Adipocyte (in vitro differentiated cells): Measurements from ENCODE around the gene ARAP1.
A peak's percentile ranks its signal among the peaks of the same experiment; 100 is the strongest.

Experiments
- DNase-seq: peaks from one replicate; pipeline ENCODE4 v3.0.0-alpha.2; 2015; ENCODE audit warnings: low read depth
- H3K27me3 ChIP-seq: replicated peaks from 2 replicates; pipeline ENCODE4 v1.7.0; 2013; ENCODE audit warnings: mild to moderate bottlenecking, low read length, moderate library complexity; ENCODE audit not compliant: control insufficient read depth, insufficient read depth
- H3K36me3 ChIP-seq: 2 replicates; pipeline ENCODE4 v1.7.0; 2013; ENCODE audit warnings: low read length, mild to moderate bottlenecking, moderate library complexity; ENCODE audit not compliant: control insufficient read depth, insufficient read depth, severe bottlenecking
- H3K4me1 ChIP-seq: 2 replicates; pipeline ENCODE4 v1.7.0; 2013; ENCODE audit warnings: mild to moderate bottlenecking, low read length, moderate library complexity; ENCODE audit not compliant: control insufficient read depth, insufficient read depth
- H3K4me3 ChIP-seq: 2 replicates; pipeline ENCODE4 v1.7.0; 2013; ENCODE audit warnings: mild to moderate bottlenecking, low read length, moderate library complexity
- H3K9ac ChIP-seq: 2 replicates; pipeline ENCODE4 v1.7.0; 2013; ENCODE audit warnings: mild to moderate bottlenecking, low read length, moderate library complexity
- H3K9me3 ChIP-seq: 2 replicates; pipeline ENCODE4 v1.7.0; 2013; ENCODE audit warnings: mild to moderate bottlenecking, low read length, moderate library complexity; ENCODE audit not compliant: control insufficient read depth

ARAP1 gene

DNA sequence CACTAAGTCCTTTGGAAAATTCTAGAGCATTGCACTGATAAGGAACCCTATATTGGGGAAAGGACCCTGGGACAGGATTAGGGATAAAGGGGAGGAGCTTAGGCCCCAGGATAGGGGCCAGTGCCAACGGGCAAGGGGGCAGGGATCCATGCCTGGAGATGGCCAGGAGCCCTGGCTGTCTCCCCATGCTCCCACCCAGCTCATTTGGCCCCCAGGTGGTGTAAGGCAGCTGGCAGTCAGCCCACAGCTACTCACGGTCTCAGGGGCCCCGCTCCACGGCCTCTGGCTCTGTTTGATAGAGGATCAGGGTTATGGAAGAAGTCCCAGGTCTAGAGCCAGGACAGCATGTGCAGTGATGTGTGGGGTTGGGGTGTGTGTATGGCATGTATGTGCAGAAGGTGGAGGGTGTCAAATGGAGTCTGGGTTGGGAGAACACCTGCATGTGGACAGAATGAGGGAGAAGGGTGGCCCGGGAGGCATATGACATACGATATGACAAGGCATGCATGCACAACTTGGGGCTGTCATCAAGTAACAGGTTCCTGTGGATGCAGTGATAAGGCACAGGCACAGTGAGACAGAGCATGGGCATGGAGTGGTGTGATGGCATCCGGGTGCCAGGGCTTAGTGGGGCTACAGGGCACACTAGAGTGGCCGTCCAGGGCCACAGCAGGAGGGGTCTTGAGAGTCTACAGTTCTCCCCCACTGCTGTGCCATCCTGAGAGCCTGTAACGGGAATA is 59.5 kb downstream of the ARAP1 start:
- H3K9ac ChIP-seq, result no peak overlapping the region
- DNase-seq, result no peak
- H3K36me3 ChIP-seq, result peaks cover 94% of the 10 kb centered on the region
- no peaks in the 10 kb centered on the region for H3K9me3 ChIP-seq
- no peaks in the 10 kb centered on the region for H3K27me3 ChIP-seq
- H3K4me1 ChIP-seq, result peaks cover 5% of the 10 kb centered on the region
- no peak overlapping the region for H3K4me3 ChIP-seq

DNA sequence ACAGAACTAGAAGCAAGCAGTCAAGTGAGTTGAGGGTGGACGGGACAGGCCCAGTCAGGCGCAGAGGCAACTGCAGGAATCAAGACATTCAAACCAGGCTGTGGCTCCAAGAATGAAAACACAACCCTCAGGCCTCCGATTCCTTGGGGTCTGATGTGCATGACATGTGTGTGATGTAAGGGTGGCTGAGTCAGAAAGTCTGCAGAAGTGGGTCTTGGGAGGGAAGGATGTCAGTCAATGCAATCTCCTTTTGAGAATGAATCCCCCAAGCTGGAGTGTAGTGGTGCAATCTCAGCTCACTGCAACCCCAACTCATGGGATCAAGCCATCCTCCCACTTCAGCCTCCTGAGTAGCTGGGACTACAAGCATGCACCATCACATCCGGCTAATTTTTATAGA is 62.0 kb downstream of the ARAP1 start:
- Histone ChIP-seq H3K9ac (no peak overlapping the region), H3K36me3 (peaks cover 84% of the 10 kb centered on the region), H3K9me3 (no peaks in the 10 kb centered on the region), H3K27me3 (no peaks in the 10 kb centered on the region), H3K4me1 (peaks cover 26% of the 10 kb centered on the region), H3K4me3 (no peak overlapping the region)
- no peak for DNase-seq

DNA sequence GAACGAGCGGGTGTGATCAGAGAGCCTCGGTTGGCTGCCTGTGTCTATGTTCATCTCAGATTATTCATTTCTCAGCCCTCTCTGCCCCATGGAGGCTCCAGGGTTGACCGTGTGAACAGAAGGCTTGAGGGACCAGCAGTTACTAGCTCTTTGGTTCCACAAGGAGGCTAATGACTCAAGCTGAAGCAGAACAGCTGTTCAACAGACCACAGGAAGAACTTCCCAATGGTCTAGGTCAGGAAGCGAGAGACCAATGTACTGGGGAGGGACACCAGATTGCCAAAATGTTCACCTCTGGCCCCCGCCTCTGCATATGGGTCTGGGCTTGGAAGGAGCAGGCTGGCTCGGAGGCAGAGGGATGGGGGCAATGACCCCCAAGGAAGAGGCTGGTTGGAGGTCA is 63.3 kb downstream of the ARAP1 start:
- DNase-seq, result no peak
- H3K9me3 ChIP-seq, result no peaks in the 10 kb centered on the region
- peaks cover 74% of the 10 kb centered on the region for H3K36me3 ChIP-seq
- H3K27me3 ChIP-seq, result no peaks in the 10 kb centered on the region
- no peak overlapping the region for H3K9ac ChIP-seq
- no peak overlapping the region for H3K4me3 ChIP-seq
- H3K4me1 ChIP-seq, result peaks cover 38% of the 10 kb centered on the region

DNA sequence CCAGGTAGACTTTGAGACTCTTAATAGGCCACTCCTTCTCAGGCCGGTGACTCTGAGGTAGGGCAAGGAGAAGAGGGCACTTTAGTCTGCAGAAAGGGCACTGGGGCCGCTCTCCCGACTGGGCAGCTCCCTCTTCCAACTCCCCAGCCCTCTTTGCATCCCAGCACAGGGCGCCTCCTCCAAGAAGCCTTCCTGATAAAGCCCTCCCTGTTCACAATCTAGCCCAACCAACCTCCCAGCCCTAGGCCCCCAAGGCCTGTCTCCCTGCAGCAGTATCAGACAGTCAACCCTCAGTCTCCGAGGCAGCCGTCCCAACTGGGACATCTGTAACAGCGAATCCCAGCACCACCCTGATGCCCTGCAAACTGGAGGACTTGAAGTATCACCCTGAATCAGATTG is 63.7 kb downstream of the ARAP1 start:
- peaks cover 70% of the 10 kb centered on the region for H3K36me3 ChIP-seq

DNA sequence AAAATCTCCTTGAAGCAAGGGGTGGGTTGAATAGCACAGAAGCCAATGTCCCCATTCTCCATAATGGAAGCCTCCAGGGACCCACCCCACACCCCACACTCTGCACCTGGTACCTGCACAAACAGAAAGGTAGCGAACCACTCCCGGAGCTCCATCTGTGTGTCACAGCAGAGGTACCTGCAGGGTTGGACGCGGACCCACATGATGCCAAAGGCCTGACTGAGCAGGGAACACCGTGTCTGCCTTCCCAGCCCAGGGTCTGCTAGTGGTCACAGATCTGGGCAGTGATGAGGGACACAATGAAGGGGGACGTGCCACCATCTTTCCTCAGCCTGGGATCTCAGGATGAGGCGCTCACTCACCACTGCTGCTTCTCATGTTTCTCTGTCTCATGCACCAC is 64.9 kb downstream of the ARAP1 start:
- Histone ChIP-seq H3K9ac (no peak overlapping the region), H3K4me3 (no peak overlapping the region), H3K4me1 (peaks cover 39% of the 10 kb centered on the region), H3K36me3 (peaks cover 58% of the 10 kb centered on the region), H3K9me3 (no peaks in the 10 kb centered on the region), H3K27me3 (no peaks in the 10 kb centered on the region)
- DNase-seq, result no peak

More for the DNA sequence above, 63.7 kb downstream of the ARAP1 start:
- Histone ChIP-seq H3K4me1 (peaks cover 39% of the 10 kb centered on the region), H3K27me3 (no peaks in the 10 kb centered on the region), H3K4me3 (no peak overlapping the region), H3K9ac (no peak overlapping the region), H3K9me3 (no peaks in the 10 kb centered on the region)
- DNase-seq, result no peak

DNA sequence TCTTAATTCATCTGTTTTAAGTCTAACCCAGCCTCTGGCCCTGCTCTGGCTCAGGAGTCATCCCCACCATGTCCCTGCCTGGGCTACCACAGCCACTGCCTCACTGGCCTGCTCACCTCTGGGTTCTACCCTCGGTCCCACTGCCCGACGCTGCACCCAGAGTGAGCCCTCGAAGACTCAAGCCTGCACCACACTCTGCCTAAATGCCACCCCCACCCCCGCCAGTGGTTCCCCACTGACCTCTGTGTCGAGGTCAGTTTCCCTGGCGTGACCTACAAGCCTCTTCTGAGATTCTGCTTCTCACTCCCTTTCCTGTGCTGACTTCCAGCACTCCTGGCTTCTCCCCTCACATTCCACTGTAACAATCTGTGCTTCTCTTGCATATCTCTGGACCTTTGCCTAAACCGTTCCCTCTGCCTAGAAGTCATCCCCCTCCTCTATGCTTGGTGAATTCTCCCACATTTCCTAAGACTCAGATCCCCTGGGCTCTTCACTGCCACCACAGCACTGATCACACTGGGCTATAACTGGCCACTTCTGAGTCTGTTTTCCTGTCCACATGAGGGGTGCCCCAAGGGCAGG is 65.5 kb downstream of the ARAP1 start:
- Histone ChIP-seq H3K36me3 (peaks cover 52% of the 10 kb centered on the region), H3K27me3 (no peaks in the 10 kb centered on the region), H3K4me3 (peak overlapping the region; percentile 12), H3K9me3 (no peaks in the 10 kb centered on the region), H3K4me1 (peaks cover 41% of the 10 kb centered on the region), H3K9ac (peak overlapping the region; percentile 43)
- no peak for DNase-seq

DNA sequence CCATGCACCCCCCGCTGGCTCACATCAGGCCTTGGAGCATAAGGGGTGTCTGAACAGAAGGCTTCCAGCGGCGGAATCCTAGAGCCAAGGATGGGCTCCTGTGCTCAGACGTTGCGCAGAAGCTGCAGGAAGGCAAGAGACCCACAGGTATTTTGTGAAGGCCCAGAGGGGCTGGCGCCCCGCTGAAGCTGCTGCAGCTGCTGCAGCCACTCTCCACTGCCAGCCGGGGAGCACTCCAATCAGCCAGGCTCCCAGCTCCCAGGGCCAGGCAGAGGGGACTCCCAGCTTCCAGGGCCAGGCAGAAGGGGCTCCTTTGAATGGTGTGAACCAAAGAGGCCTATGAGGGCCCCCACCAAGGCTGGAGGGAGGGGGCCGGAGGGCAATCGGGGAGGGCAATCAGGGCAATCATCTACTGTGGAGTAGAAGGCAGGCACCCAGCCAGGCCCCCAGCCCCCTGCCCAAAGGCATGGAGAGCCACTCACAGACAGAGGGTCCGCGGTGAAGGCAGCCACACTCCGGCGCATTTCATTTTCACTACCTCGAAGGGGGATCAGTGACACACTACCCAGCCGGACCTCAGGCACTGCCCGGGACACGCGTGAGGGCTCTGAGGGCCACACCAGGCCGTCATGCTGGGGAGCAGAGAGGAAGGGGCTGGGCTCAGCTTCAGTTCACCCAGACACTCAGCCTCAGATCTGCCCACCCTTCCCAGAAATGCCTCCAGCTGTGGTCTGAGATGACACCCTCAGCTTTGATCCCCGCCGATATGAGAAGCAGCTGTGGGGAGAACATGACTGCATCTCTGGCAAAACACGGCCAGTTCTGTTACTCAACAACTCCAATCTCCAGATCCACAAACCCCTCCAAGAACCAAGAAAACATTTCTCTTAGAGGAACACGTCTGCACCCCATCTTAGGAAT is 66.4 kb downstream of the ARAP1 start:
- Histone ChIP-seq H3K4me3 (no peak overlapping the region), H3K9me3 (no peaks in the 10 kb centered on the region), H3K36me3 (peaks cover 43% of the 10 kb centered on the region), H3K4me1 (peaks cover 47% of the 10 kb centered on the region), H3K27me3 (no peaks in the 10 kb centered on the region), H3K9ac (peak overlapping the region; percentile 43)
- DNase-seq, result peak; percentile 58

DNA sequence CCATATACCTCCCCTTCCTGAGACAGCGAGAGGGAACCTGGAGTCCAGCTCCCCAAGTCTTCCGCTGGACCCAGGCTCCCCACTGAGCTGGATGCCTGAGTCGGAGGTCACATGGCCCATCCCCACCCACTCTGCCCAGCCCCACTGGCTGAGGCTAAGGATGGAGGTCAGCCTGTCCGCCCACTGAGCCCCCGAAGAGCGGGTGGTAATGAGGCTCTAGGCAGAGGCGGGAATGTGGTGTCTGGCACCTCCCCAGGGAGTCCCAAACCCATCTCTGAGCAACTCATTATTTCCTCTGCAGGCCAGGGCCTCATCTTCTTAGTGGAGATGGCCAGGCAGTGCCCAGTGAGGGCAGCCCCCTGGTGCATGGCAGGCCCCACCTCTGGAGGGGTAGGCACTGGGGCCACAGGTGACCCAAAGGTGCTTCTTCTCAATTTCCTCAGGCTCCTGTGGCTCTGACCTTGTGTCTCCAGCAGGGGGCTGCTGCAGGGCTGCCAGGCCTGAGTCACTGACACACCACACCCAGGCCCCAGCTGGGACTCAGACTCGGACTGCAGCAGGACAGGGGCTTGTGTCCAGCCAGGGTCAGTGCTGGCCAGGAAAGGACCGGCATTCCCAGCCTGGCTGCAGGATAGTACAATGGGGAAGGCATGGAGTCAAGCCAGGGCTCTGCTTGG is 67.8 kb downstream of the ARAP1 start:
- Histone ChIP-seq H3K4me3 (no peak overlapping the region), H3K9me3 (no peaks in the 10 kb centered on the region), H3K36me3 (peaks cover 31% of the 10 kb centered on the region), H3K27me3 (no peaks in the 10 kb centered on the region), H3K4me1 (peaks cover 47% of the 10 kb centered on the region), H3K9ac (peak overlapping the region; percentile 35)
- peak; percentile 77 for DNase-seq

DNA sequence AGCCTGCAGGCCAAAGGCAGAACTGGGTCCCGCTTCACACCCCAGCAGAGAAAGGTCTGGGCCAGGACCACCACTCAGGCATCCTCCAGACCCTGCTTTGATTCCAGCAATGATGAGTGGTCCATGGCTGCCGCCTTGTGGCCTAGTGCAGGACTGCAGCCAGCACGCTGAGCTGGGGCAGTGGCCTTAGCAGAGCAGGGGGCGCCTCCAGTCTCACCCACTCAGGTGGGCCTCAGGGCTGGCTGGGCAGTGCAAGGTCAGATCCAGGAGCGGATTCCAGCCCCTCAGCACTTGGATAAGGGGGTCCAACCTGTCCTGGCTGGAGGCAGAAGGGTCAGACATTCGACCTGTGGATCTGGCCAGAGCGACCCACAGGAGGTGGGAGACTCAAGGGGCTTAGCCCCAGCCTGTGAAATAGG is 68.4 kb downstream of the ARAP1 start:
- H3K4me1 ChIP-seq, result peaks cover 47% of the 10 kb centered on the region
- peaks cover 25% of the 10 kb centered on the region for H3K36me3 ChIP-seq
- DNase-seq, result peak; percentile 70
- peaks cover 5% of the 10 kb centered on the region for H3K27me3 ChIP-seq
- H3K9ac ChIP-seq, result no peak overlapping the region
- no peak overlapping the region for H3K4me3 ChIP-seq
- no peaks in the 10 kb centered on the region for H3K9me3 ChIP-seq

DNA sequence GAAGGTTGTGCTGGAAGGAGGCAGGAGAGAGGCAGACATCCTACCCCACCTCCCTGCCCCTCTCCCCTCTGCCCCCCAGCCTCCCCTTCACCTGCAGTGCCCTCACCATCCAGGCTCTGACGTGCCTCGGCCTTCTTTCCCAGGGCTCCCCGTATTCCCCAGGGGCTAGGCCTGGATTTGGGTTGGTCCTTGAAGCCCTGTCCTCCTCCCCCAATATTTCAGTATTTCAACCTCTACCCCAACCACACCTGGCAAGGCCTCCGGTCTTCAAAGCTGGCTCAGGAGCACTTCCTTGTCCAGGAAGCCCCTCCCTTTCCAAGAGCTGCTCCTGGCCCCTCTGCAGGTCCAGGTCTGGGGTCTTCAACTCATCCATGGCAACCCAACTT is 69.4 kb downstream of the ARAP1 start:
- peaks cover 15% of the 10 kb centered on the region for H3K27me3 ChIP-seq
- H3K4me1 ChIP-seq, result peaks cover 47% of the 10 kb centered on the region
- no peak overlapping the region for H3K4me3 ChIP-seq
- no peak for DNase-seq
- H3K9ac ChIP-seq, result no peak overlapping the region
- no peaks in the 10 kb centered on the region for H3K9me3 ChIP-seq
- peaks cover 16% of the 10 kb centered on the region for H3K36me3 ChIP-seq
